Dermis lymphatic vessel endothelial cell (primary cell): ENCODE measurements around the gene WDHD1. TPM values are rescaled to one million over a fixed set of nuclear protein-coding genes. Genes with fewer than 3 reads are reported as not detected.

Source experiments
- total RNA-seq: library from RNA; depleted of rRNA; stranded (reverse); fragments of >200 nt; gene quantifications from 2 replicates; pipeline ENCODE4 v1.2.1, GENCODE V29; 2014

Gene WDHD1, protein sequence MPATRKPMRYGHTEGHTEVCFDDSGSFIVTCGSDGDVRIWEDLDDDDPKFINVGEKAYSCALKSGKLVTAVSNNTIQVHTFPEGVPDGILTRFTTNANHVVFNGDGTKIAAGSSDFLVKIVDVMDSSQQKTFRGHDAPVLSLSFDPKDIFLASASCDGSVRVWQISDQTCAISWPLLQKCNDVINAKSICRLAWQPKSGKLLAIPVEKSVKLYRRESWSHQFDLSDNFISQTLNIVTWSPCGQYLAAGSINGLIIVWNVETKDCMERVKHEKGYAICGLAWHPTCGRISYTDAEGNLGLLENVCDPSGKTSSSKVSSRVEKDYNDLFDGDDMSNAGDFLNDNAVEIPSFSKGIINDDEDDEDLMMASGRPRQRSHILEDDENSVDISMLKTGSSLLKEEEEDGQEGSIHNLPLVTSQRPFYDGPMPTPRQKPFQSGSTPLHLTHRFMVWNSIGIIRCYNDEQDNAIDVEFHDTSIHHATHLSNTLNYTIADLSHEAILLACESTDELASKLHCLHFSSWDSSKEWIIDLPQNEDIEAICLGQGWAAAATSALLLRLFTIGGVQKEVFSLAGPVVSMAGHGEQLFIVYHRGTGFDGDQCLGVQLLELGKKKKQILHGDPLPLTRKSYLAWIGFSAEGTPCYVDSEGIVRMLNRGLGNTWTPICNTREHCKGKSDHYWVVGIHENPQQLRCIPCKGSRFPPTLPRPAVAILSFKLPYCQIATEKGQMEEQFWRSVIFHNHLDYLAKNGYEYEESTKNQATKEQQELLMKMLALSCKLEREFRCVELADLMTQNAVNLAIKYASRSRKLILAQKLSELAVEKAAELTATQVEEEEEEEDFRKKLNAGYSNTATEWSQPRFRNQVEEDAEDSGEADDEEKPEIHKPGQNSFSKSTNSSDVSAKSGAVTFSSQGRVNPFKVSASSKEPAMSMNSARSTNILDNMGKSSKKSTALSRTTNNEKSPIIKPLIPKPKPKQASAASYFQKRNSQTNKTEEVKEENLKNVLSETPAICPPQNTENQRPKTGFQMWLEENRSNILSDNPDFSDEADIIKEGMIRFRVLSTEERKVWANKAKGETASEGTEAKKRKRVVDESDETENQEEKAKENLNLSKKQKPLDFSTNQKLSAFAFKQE
- 3.5 and 5.2 TPM in 2 replicates for total RNA-seq

DNA sequence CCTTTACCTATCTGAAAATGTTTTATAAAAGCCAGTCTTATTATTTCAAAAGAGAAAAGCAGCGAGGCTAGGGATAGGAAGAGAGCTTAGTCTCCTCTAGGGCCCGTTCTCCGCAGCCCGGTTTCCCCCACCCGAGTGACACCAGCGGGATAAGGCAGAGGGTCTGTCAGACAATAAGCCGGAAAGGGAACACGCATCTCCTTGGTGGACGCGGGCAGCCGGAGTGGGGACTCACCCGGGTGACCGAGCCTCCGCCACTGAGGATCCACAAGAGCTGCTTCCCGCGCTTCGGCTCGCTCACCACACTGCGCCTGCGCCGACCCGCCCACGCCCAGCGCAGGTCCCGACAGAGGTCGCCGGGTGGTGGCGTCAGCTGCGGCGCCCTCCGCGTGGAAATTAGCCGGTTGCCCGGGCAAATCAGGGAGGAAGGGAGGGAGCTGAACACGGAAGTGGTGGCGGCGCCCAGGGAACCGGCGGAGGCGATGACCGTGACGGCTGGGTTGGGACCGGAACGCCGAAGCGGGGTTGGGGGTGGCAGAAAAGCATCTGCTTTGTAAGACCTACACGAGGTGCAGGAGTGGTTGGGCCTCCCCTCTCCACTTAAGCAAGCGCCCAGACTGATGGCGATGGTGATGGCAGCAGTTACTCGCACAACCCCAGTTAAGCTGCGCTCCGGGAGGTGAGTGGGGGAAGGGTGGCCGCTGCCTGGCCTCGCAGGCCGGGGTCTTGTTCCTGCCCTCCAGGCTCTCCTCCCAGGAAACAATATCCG is at the start of gene WDHD1, which contains the start of gene SOCS4:
TSS of gene WDHD1 (minus strand) at position 307 of the 769 bp plus-strand sequence. CDS start 312 bp downstream, outside the sequence.
TSS of gene SOCS4 (plus strand) at position 444 of the 769 bp plus-strand sequence. CDS start 15,806 bp downstream, outside the sequence.

DNA sequence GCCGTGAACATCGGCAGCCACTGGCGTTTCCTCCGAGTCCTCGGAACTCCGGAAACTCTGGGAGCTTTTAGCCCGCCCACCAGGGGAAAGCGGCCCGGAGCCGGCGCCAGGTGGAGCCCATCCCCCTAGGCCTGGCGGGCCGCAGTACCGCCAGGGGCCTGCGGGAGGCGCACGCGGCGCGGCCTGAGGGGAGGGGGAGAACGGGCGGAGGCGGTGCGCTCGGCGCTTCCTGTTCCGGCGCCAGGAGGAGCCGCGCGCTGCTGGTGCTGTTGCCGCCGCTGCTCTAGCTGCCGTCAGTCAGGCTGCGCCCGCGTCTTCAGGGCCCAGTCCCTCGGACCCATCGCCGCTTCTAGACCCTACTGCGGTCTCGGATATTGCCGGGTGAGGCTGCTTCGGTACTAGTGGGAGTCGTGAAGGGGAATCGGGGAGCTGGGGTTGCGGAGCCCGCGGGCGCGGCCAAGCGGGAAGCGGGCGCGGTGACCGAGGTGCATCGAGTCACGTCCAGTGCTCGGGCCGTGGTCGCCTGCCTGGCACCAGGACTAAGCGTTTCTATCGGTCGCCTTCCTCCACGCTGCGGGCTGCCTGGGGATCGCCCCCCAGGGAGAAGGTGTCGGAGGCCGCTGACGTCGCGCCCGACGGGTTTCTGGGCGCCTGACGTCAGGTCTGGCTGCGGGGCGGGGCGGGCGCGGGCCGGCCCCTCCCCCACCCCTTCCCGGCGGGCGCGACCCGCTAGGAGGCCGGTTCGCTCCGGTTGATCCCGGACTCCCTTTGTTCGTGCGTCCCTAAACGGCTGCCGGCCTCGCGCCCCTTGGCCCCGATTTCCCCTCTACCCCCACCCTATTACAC is 24.7 kb upstream of the WDHD1 start, which contains the start of gene MAPK1IP1L:
TSS of gene MAPK1IP1L (plus strand) at position 225 of the 846 bp plus-strand sequence. CDS start 10,037 bp downstream, outside the sequence.

DNA sequence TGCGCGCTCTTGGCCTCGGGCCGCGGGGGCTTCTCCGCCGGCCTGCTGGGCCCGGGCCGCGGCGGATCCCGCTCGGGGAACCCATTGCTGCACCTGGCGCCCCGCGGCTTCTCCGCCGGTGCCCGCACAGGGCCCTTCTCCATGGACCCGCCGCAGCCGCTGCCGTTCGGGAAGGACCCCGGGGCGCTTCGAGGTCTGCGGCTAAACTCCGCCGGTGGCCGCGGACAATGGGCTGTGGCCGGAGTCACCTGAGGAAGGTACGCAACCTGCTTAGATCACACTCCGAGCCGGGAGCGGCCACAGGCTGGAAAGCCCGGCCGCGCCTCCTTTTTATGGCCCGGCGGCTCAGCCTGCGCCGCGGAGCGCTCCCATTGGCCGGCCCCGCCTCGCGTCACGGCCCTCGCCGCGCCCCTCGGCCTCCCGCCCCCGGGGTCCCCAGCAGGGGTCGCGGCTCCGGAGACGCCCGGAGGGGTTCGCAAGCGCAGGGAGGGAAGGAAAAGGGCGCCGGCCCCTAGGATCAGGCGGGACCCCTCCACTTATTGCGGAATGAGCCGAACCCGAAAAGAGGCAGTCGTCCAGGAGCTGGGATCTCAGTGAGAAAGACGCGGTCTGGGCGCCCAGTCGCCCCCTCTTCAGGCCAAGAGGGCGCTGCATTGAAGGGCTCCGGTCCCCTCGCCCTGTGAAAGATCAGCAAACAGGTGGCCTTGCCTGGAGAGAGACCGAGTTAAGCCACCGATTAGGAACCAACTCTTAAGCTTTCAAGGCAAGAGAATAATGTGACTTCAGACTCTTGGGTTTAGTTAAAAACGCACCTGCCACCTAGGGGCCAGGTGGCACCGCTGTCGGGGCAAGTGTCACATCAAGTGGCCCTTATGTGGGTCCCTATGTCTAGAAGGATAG is 124.1 kb downstream of the WDHD1 start, which contains the start of gene GCH1:
TSS of gene GCH1 (minus strand) at position 306 of the 900 bp plus-strand sequence. CDS start at position 143, 163 bp downstream.

Other genes with a start within 250 kb of the WDHD1 start
- 2.7 and 10.1 TPM in 2 replicates for gene GCH1, start 124.3 kb downstream of the WDHD1 start, total RNA-seq
- gene SOCS4, start 137 bp upstream of the WDHD1 start, total RNA-seq: 17.0 TPM in 2 replicates
- gene MAPK1IP1L, start 24.5 kb upstream of the WDHD1 start, total RNA-seq: 15.5 and 20.3 TPM in 2 replicates
- gene LGALS3, start 102.2 kb upstream of the WDHD1 start, total RNA-seq: 82.6 and 115 TPM in 2 replicates
- gene DLGAP5, start 164.5 kb upstream of the WDHD1 start, total RNA-seq: 5.1 and 7.6 TPM in 2 replicates
- gene FBXO34, start 244.3 kb upstream of the WDHD1 start, total RNA-seq: 23.4 and 26.5 TPM in 2 replicates